Measurements from ENCODE around the gene ELL. TPM values are rescaled to one million over a fixed set of nuclear protein-coding genes. Genes with fewer than 3 reads are reported as not detected.

ELL gene
- total RNA-seq, 4 donors from 2014 or later: 5.9 to 12.8 (median 9.9) TPM

DNA sequence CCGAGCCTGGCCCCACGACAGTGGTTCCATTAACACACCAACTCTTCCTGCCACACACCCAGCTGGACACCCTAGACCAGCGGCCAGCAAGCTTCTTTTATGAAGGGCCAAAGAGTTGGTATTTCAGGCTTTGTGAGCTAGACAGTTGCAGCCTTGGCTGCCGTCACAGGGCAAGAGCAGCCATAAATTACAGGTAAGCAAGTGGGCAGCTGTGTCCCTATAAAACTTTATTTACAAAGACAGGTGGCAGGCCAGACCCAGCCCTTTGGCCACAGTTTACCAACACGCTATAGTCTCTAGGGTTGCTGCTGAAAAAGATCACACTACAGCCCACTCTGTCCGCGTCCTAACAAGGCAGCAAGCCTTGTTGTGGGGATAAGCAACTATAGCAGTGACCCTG is 13.3 kb downstream of the ELL start:
- H3K27ac ChIP-seq: peak overlapping the region in 3 of 4 donors; percentile 36 to 71 (median 64)
- intact Hi-C loops (cut with DNase I): no loop called here
- H3K36me3 ChIP-seq: no peaks in the 10 kb centered on the region
- no peak overlapping the region for H3K4me3 ChIP-seq
- H3K27me3 ChIP-seq: no peaks in the 10 kb centered on the region
- peaks cover 41 to 95% (median 70%) of the 10 kb centered on the region in 3 donors for H3K4me1 ChIP-seq
- whole genome bisulfite sequencing, 2 donors: 73 to 96% methylated on average over 2 to 3 of the region's 7 CpGs
- no peaks in the 10 kb centered on the region for H3K9me3 ChIP-seq
- DNase-seq: no peak
- no peak for TF ChIP-seq POLR2A (IDR thresholded peaks at IDR 0.05)

DNA sequence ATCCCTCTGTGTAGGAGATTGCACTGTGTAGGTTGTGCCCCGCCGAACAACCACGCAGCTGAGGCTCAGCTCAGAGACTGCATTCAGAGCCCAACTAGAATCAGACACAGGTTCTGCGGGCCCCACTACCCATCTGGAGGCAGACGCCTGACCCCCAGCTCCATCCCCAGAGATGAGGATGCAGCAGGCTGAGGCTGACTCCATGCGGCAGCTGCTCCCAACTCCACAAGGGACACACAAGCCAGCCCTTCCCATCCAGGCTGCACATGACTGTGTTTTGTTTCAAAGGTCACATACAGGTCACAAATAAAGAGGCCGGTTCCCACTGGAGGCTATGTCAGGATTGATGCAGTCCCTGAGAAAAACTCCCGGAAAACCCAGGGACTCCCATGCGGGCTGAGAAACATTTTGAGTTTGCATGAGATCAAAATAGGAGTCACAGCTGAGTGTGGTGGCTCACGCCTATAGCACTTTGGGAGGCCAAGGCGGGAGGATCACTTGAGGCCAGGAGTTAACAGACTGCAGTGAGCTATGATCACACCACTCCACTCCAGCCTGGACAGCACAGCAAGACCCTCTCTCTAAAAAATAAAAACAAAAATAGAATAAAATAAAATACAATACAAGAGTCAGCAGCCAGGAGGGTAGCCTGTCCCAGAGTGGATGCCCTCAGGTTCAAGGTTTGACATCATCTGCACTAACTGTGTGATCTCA is 14.0 kb downstream of the ELL start:
- H3K36me3 ChIP-seq: no peaks in the 10 kb centered on the region
- no peak for TF ChIP-seq POLR2A (IDR thresholded peaks at IDR 0.05)
- TF ChIP-seq, protein P1, sequence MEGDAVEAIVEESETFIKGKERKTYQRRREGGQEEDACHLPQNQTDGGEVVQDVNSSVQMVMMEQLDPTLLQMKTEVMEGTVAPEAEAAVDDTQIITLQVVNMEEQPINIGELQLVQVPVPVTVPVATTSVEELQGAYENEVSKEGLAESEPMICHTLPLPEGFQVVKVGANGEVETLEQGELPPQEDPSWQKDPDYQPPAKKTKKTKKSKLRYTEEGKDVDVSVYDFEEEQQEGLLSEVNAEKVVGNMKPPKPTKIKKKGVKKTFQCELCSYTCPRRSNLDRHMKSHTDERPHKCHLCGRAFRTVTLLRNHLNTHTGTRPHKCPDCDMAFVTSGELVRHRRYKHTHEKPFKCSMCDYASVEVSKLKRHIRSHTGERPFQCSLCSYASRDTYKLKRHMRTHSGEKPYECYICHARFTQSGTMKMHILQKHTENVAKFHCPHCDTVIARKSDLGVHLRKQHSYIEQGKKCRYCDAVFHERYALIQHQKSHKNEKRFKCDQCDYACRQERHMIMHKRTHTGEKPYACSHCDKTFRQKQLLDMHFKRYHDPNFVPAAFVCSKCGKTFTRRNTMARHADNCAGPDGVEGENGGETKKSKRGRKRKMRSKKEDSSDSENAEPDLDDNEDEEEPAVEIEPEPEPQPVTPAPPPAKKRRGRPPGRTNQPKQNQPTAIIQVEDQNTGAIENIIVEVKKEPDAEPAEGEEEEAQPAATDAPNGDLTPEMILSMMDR (IDR thresholded peaks at IDR 0.05): no peak
- H3K4me1 ChIP-seq: peaks cover 48 to 95% (median 71%) of the 10 kb centered on the region in 3 donors
- DNase-seq: no peak
- H3K27ac ChIP-seq: peak overlapping the region; percentile 21 to 71 (median 66)
- no peak overlapping the region for H3K4me3 ChIP-seq
- no peaks in the 10 kb centered on the region for H3K9me3 ChIP-seq
- intact Hi-C loops (cut with DNase I): no loop called here
- H3K27me3 ChIP-seq: no peaks in the 10 kb centered on the region
- 48 to 72% methylated on average over 5 to 7 of the region's 11 CpGs for WGBS, 2 donors

DNA sequence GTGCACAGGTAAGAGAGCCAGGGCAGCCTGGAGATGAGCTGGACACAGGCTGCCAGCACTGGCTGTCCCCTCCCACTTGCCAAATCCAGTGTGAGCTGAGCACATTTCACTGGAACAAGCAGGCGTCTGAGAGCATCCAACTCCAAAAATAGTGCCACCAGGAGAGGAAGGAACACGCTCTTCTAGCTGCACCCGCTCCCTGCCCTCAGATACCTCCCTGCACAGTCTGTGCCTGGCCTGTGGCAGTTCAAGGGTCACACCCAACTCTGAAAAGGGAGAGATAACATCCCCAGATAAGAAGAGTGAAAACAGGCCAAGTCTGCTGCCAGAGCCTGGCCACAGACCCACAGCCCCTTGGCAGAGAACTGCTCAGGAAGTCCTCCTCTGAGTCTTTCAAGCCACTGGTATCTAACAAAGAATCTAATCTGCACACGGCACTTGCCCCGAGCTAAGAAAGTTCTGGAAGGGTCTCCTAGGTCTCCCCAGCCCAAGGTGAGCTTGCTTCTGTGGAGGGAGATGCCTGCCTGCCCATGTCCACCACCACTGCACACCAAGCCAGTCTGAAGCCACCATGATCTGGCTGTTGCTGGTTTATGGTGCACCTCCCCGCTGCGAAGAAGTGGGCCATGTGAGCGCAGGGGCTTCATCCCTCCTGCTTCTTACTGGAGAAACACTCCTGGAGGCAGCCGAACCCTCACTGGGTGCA is 14.7 kb downstream of the ELL start:
- Histone ChIP-seq H3K36me3 (no peaks in the 10 kb centered on the region), H3K4me3 (peak overlapping the region in 1 of 4 donors; percentile 14), H3K4me1 (peaks cover 55 to 95% (median 78%) of the 10 kb centered on the region in 3 donors), H3K27me3 (no peaks in the 10 kb centered on the region), H3K27ac (peak overlapping the region; percentile 21 to 71 (median 66)), H3K9me3 (no peaks in the 10 kb centered on the region)
- TF ChIP-seq POLR2A (IDR thresholded peaks at IDR 0.05): no peak
- TF ChIP-seq, protein P1 (IDR thresholded peaks at IDR 0.05): no peak
- WGBS, 2 donors: 26 to 61% methylated on average over 4 to 7 of the region's 9 CpGs
- DNase-seq: no peak
- intact Hi-C loops (cut with DNase I): no loop called here

DNA sequence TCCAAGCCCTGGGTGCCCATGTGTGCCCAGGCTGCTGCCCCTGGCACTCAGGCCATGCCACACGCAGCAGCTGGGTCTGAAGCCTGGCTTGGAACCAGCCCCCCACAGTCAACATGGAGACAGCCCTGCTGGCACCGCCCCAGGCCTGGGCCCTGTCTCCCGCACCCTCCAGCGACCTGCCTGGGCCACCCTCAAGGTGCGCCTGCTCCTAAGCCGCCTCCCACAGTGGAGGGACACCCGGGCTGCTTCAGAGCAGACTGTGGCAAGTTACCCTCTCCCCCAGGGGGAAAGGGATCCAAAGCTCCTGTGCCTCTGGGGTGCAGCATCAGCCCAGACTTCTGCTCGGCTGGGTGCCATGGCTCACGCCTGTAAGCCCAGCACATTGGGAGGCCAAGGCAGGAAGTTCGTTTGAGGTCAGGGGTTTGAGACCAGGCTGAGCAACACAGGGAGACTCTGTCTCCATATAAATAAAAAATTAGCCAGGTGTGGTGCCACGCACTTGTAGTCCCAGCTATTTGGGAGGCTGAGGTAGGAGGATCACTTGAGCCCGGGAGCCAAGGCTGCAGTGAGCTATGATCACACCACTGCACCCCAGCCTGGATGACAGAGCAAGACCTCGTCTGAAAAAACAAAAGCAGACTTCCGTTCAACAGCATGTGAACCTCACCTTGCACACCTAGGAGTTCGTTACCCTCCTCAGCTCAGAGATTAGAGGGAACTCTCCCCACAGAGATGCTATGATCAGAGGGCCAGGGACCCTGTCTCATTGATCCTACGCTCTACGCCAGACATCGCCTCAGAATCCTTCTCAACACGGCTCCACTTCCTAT is 15.6 kb downstream of the ELL start:
- H3K27ac ChIP-seq: peak overlapping the region; percentile 21 to 71 (median 66)
- peaks cover 64 to 95% (median 87%) of the 10 kb centered on the region in 3 donors for H3K4me1 ChIP-seq
- no peaks in the 10 kb centered on the region for H3K27me3 ChIP-seq
- H3K9me3 ChIP-seq: no peaks in the 10 kb centered on the region
- intact Hi-C loops (cut with DNase I): no loop called here
- H3K36me3 ChIP-seq: no peaks in the 10 kb centered on the region
- no peak for TF ChIP-seq POLR2A (IDR thresholded peaks at IDR 0.05)
- peak overlapping the region in 1 of 4 donors; percentile 14 for H3K4me3 ChIP-seq
- DNase-seq: no peak
- 78 to 80% methylated on average over 6 to 10 of the region's 19 CpGs for WGBS, 2 donors

DNA sequence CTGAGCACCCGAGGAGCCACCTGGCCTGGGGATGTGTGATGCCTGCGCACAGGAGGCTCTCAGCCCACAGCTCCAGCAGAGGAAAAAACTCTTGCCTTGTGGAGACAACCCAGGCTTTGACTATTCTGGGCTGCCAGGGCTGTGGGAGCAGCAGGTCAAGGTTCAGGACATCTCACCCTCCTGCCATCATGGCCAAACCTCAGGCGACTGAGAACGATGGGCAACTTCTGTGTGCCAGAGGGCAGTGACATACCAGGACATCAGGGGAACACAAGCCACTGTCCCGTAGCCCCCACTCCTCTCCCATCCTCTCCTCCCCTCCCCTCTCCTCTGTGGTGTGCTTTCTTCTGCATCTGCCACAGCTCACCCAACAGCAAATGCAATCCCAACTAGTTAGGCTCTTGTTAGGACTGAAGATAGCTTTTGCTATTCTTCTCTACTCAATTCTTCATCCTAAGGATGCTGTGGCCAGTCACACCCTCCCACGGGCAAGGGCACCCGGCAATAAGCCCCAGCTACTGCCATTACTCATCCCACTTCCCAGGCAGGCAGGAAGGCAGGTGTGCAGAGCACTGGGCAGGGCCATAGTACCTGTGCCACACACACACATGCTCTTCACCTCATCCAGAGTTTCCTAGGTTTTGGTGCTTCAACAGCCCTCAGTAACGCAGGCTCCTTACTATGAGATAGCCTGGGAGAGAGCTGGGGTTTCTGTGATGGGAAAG is 16.8 kb downstream of the ELL start:
- peak overlapping the region in 3 of 4 donors; percentile 64 to 71 (median 68) for H3K27ac ChIP-seq
- no peak overlapping the region for H3K4me3 ChIP-seq
- no peaks in the 10 kb centered on the region for H3K9me3 ChIP-seq
- H3K4me1 ChIP-seq: peaks cover 76 to 100% (median 96%) of the 10 kb centered on the region in 3 donors
- DNase-seq: no peak
- TF ChIP-seq, protein P1 (IDR thresholded peaks at IDR 0.05): no peak
- no peak for TF ChIP-seq POLR2A (IDR thresholded peaks at IDR 0.05)
- intact Hi-C loops (cut with DNase I): no loop called here
- H3K36me3 ChIP-seq: no peaks in the 10 kb centered on the region
- 63 to 68% methylated on average over 5 of the region's 8 CpGs for WGBS, 2 donors
- no peaks in the 10 kb centered on the region for H3K27me3 ChIP-seq

Measured in esophagus squamous epithelium (tissue), 5 donors.